NCI-H2171 treated with DMSO at 0.1 percent for 48 hours (cell line): ENCODE measurements around the gene C19orf67.
A peak's percentile ranks its signal among the peaks of the same experiment; 100 is the strongest.
"Not testable (repeated sequence)": the region's sequence is repeated elsewhere in the genome, so short reads cannot be mapped to it uniquely, and the experiment has no call there.

ENCODE experiments used
- DNase-seq: peaks from one replicate; lab custom pipeline; 2025; lab: John Stamatoyannopoulos, UW

C19orf67 gene

GRCh38 chr19:14056069-14056666 lies 29.4 kb downstream of the C19orf67 start:
- DNase-seq: no peak

GRCh38 chr19:14055396-14055795 lies 30.2 kb downstream of the C19orf67 start:
- no peak for DNase-seq

- DNase-seq: no peak
These were observed 30.9 kb downstream of the C19orf67 start for GRCh38 chr19:14054721-14055120.

GRCh38 chr19:14054099-14054498 lies 31.5 kb downstream of the C19orf67 start:
- no peak for DNase-seq

DNA sequence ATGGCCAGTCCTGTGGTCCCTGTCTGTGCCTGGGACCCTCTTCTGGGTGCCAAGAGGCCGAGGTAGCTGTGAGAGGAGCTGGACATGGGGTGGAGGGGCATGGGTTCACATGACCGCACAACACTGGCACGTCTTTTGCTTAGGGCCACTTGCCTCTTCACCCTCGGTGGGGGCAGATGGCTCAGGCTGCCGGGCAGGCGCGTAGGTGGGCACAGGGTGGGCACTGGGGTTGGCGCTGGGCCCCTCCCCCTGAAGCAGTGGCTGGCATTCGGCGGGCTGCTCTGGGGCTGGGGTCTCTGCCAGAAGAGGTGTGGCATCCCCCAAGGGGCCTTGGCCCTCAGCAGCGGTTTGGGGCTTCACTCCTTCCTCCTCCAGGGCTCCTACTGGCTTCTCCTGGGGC lies 32.1 kb downstream of the C19orf67 start:
- DNase-seq: no peak

DNA sequence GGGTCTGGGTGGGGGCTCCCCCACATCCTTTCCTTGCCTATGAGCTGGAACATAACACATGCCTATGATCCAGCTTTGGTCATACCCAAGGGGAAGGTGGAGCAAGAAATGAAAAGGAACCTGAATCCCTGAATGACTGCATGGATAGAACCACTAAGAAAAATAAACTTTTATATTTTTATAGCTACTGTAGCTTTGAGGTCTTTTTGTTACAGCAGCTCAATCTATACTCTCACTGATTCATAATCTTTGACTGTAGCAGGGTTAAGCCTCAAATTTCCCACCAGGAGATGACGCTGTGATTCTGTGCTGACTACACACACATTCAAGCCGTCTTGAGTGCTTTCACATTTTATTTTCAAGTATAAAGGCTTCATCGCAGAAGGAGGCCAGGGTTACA lies 32.6 kb downstream of the C19orf67 start:
- no peak for DNase-seq

DNA sequence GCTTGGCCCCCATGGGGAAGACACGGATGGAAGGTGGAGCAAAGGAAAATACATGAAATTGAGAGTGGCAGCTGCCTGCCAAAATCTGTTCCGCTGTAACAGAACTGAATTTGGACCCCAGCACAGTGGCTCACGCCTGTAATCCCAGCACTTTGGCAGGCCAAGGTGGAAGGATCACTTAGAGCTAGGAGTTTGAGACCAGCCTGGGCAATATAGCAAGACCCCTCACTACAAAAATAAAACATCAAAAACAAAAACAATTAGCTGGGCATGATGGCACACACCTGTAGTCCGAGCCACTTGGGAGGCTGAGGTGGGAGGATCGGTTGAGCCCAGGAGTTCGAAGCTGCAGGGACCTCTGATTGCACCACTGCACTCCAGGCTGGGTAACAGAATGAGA lies 33.1 kb downstream of the C19orf67 start:
- DNase-seq: no peak

DNA sequence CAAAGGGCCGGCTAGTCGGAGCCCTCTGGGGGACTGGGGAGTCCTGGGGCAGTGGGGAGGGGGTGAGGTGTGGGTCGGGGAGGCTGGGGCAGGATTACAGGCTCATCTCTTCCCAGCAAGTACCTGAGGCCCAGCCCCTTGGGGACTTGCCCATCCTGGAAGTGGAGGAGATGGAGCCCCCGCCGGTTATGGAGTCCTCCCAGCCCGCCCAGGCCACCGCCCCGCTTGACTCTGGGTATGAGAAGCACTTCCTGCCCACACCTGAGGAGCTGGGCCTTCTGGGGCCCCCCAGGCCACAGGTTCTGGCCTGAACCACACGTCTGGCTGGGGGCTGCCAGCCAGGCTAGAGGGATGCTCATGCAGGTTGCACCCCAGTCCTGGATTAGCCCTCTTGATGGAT lies 33.6 kb downstream of the C19orf67 start:
- no peak for DNase-seq

GRCh38 chr19:14050961-14051360 lies 34.6 kb downstream of the C19orf67 start:
- not testable (repeated sequence) for DNase-seq

DNA sequence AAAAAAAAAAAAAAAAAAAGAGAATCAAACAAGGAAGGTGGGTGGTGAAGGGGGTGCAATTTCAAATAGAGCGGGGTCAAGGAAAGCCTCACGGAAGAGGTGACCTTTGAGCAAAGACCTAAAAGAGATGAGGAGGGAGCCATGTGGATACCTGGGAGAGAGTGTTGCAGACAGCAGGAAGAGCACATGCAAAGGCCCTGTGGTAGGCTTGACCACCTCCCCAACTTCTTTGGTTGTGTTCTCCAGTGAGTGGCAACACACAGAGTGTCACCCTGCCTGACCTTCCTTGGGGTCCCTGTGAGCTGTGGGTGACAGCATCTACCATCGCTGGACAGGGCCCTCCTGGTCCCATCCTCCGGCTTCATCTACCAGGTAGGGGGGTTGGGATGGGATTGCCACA lies 35.1 kb downstream of the C19orf67 start:
- no peak for DNase-seq

DNA sequence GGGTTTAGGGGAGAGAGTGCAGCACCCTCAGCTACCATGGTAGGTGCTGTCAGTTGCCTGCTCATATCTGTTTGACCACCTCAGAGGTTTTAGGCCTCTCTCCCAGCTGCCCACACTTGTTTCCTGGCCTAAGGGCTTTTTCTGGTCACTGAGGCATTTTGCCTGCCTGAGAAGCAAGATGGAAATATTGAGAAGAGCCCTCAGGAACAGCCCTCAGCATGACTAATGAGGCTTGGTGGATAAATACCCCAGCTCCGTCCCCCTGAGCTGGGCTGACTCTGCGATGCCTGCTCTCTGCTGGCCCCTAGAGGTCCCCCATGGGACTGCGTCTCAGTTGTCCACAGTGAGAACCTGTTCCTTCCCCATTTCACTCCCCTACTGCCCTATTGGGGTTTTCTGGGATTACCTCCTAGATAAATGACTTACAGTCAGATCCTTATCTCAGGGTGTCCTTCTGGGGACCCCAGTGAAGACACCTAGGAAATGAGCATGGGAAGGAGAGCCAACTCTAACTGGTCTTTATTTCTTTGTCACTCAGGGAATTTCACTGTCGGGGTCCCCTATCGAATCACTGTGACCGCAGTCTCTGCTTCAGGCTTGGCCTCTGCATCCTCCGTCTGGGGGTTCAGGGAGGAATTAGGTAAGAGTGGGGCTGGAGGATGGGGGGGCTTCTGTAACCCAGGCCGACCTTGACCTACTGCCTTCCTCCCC lies 37.0 kb downstream of the C19orf67 start:
- DNase-seq: peak; percentile 35

DNA sequence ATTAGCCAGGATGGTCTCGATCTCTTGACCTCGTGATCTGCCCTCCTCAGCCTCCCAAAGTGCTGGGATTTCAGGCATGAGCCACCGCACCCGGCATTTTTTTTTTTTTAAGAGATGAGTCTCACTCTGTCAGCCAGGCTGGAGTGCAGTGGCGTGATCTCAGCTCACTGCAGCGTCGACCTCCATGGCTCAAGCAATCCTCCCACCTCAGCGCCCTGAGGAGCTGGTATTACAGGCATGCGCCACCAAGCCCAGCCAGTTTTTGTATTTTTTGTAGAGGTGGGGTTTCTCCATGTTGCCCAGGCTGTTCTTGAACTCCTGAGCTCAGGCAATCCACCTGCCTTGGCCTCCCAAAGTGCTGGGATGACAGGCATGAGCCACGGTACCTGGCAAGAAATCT lies 37.7 kb downstream of the C19orf67 start:
- DNase-seq: not testable (repeated sequence)

- not testable (repeated sequence) for DNase-seq
These were observed 42.6 kb downstream of the C19orf67 start for GRCh38 chr19:14042659-14043608.

DNA sequence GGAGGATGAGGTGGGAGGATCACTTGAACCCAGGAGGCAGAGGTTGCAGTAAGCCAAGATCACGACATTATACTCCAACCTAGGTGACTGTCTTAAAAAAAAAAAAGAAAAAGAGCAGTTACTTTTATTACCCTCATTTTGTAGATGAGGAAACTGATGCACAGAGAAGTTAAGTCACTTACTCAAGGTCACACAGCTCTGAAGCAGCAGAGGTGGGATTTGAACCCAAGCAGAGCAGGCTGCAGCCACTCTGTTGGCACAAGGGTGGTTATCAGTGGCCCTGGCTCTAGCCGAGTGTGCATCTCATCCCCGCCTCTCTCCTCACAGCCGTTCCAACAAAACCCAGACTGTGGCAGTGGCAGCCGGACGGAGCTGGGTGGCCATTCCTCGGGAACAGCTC lies 46.4 kb downstream of the C19orf67 start:
- DNase-seq: no peak

DNA sequence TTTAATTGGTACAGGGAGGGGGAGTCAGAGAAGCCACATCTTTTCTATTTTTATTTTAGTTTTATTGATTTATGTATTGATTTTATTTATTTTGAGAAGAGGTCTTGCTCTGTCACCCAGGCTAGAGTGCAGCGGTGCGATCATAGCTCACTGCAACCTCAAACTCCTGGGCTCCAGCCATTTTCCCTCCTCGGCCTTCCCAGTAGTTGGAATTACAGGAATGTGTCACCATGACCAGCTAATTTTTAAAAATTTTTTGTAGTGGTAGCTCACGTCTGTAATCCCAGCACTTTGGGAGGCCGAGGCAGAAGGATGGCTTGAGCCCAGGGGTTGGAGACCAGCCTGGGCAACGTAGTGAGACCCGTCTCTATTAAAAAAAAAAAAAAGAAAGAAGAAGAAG lies 49.9 kb downstream of the C19orf67 start:
- no peak for DNase-seq

DNA sequence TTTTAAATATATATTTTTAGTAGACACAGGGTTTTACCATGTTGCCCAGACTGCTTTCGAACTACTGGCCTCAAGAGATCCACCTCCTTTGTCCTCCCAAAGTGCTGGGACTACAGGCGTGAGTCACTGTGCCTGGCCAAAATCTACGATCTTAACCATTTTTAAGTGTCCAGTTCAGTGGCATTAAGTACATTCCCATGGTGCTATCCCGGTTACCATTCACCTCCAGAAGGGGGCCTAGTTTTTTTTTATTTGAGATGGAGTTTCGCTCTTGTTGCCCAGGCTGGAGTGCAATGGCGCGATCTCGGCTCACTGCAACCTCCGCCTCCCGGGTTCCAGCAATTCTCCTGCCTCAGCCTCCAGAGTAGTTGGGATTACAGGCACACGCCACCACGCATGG lies 50.4 kb downstream of the C19orf67 start:
- not testable (repeated sequence) for DNase-seq

- no peak for DNase-seq
These were observed 51.6 kb downstream of the C19orf67 start for GRCh38 chr19:14033946-14034345.

GRCh38 chr19:14031719-14032480 lies 53.7 kb downstream of the C19orf67 start, which contains the start of gene IL27RA:
Gene IL27RA, plus strand, starts transcription at chr19:14031762. Its CDS starts 111 bp downstream, at chr19:14031873.
- peak; percentile 74 for DNase-seq
